HCT116 (cell line): ENCODE results near the gene TGFBR3L. TPM values are rescaled to one million over a fixed set of nuclear protein-coding genes. Genes with fewer than 3 reads are reported as not detected.

Experiments used
- ATAC-seq: fragments of 200-7000 bp; cut with Tn5 transposase; 2 replicates; pipeline ENCODE4 v1.9.1; 2020; ENCODE audit warnings: mild to moderate bottlenecking, moderate library complexity
- BruUV-seq: library from RNA; stranded (reverse); fragments of 400-500 nt; replicated peaks from 2 replicates; lab custom pipeline; 2021; lab: Mats Ljungman, UMichigan
- CTCF ChIA-PET: fragments of 300-600 bp; sonication (Branson Sonifier 250); formaldehyde crosslinking; loops from one replicate; lab custom pipeline; 2021; ENCODE audit warnings: antibody characterized with exemption; lab: Charles Lee
- POLR2A ChIA-PET: fragments of 300-600, 350-600 bp; sonication (Branson Sonifier 250); formaldehyde crosslinking; loops from one replicate; lab custom pipeline; 2021; ENCODE audit warnings: antibody characterized with exemption; lab: Charles Lee
- RAD21 ChIA-PET, 2 experiments: fragments of 300-600 bp; sonication (Branson Sonifier 250); formaldehyde crosslinking; loops; one replicate each; lab custom pipeline; 2023; ENCODE audit warnings: low total read pairs in 2 of 2; ENCODE audit not compliant: uncharacterized antibody in 2 of 2, unreplicated experiment in 2 of 2, low non-redundant PET in 1 of 2; lab: Charles Lee
- DNase-seq: peaks from one replicate; pipeline ENCODE4 v3.0.0-alpha.2; 2010; ENCODE audit warnings: low read depth, low spot score
- H2AFZ ChIP-seq: fragments of 200-600 bp; shearing (Covaris generic), sonication (generic); 2 replicates; pipeline ENCODE4 v1.6.1; 2017; ENCODE audit warnings: low read depth, mixed run types, mixed read lengths, antibody characterized with exemption, low read length; ENCODE audit not compliant: poor library complexity, severe bottlenecking
- H3K27ac ChIP-seq: 2 replicates; pipeline ENCODE4 v1.5.1; 2012; ENCODE audit warnings: low read depth, low read length
- H3K27me3 ChIP-seq: fragments of 200-600 bp; sonication (generic); 2 replicates; pipeline ENCODE4 v1.6.1; 2016; ENCODE audit warnings: mixed run types, low read length, mixed read lengths; ENCODE audit not compliant: insufficient read depth
- H3K36me3 ChIP-seq, 2 experiments: fragments of 200-500 bp in 1 of 2; fragments of 200-600 bp in 1 of 2; sonication (Bioruptor generic) in 1 of 2; sonication (generic) in 1 of 2; 2 replicates each; pipeline versions ENCODE4 v1.5.1 to v1.6.1; 2014 to 2016; ENCODE audit warnings: low read length in 2 of 2, inconsistent platforms in 1 of 2, mixed read lengths in 1 of 2, mixed run types in 1 of 2; ENCODE audit not compliant: insufficient read depth in 2 of 2, control insufficient read depth in 1 of 2
- H3K4me1 ChIP-seq, 2 experiments: fragments of 200-600 bp in 1 of 2; sonication (generic) in 1 of 2; 2 replicates each; pipeline versions ENCODE4 v1.5.1 to v1.6.1; 2012 to 2017; ENCODE audit warnings: low read length in 2 of 2, inconsistent platforms in 1 of 2, mild to moderate bottlenecking in 1 of 2, mixed read lengths in 1 of 2, mixed run types in 1 of 2, moderate library complexity in 1 of 2; ENCODE audit not compliant: insufficient read depth in 2 of 2, control insufficient read depth in 1 of 2
- H3K4me2 ChIP-seq: fragments of 200-600 bp; sonication (generic); 2 replicates; pipeline ENCODE4 v1.6.1; 2017; ENCODE audit warnings: mixed run types, low read length, mixed read lengths
- H3K4me3 ChIP-seq, 2 experiments: fragments of 200-600 bp in 1 of 2; sonication (generic) in 1 of 2; replicated peaks in 1 of 2; 2 replicates each; pipeline ENCODE4 v1.5.1; 2011 to 2016; ENCODE audit warnings: low read length in 2 of 2, control low read depth in 1 of 2, low read depth in 1 of 2, mild to moderate bottlenecking in 1 of 2, mixed read lengths in 1 of 2, mixed run types in 1 of 2
- H3K79me2 ChIP-seq: fragments of 200-600 bp; sonication (generic); 2 replicates; pipeline ENCODE4 v1.6.1; 2017; ENCODE audit warnings: mild to moderate bottlenecking, mixed run types, low read length, moderate library complexity, mixed read lengths; ENCODE audit not compliant: insufficient read depth
- H3K9ac ChIP-seq: fragments of 200-600 bp; sonication (generic); 2 replicates; pipeline ENCODE4 v1.6.1; 2016; ENCODE audit warnings: low read length, mixed read lengths
- H3K9me2 ChIP-seq: fragments of 200-600 bp; sonication (generic), shearing (Covaris generic); 2 replicates; pipeline ENCODE4 v1.6.1; 2017; ENCODE audit warnings: mixed run types, mild to moderate bottlenecking, moderate library complexity; ENCODE audit not compliant: insufficient read depth
- H3K9me3 ChIP-seq, 2 experiments: fragments of 200-500 bp in 1 of 2; fragments of 200-600 bp in 1 of 2; sonication (Bioruptor generic) in 1 of 2; sonication (generic) in 1 of 2; 2 replicates each; pipeline ENCODE4 v1.6.1; 2014 to 2017; ENCODE audit warnings: low read length in 2 of 2, mixed read lengths in 2 of 2, inconsistent platforms in 1 of 2, low read depth in 1 of 2, mild to moderate bottlenecking in 1 of 2, mixed run types in 1 of 2, moderate library complexity in 1 of 2; ENCODE audit not compliant: control insufficient read depth in 1 of 2, insufficient read depth in 1 of 2
- H4K20me1 ChIP-seq: fragments of 200-600 bp; sonication (generic), shearing (Covaris generic); 2 replicates; pipeline ENCODE4 v1.6.1; 2017; ENCODE audit warnings: mixed run types, mild to moderate bottlenecking, moderate library complexity; ENCODE audit not compliant: insufficient read depth
- CEBPB ChIP-seq: IDR thresholded peaks from 2 replicates; pipeline ENCODE4 v1.6.1; 2012; ENCODE audit warnings: low read depth
- EGR1 ChIP-seq: IDR thresholded peaks from 2 replicates; pipeline ENCODE4 v1.6.1; 2012; ENCODE audit warnings: low read depth
- EZH2phosphoT487 ChIP-seq: fragments of 200-600 bp; IDR thresholded peaks from 2 replicates; pipeline ENCODE4 v1.6.1; 2018; ENCODE audit warnings: antibody characterized with exemption, borderline replicate concordance
- FOSL1 ChIP-seq: IDR thresholded peaks from 2 replicates; pipeline ENCODE4 v1.6.1; 2012; ENCODE audit warnings: low read depth
- POLR2A ChIP-seq: IDR thresholded peaks from 2 replicates; pipeline ENCODE4 v1.7.0; 2011; ENCODE audit warnings: borderline replicate concordance; ENCODE audit not compliant: insufficient read depth, insufficient read length; ENCODE audit errors: extremely low read depth
- POLR2AphosphoS5 ChIP-seq: IDR thresholded peaks from 2 replicates; pipeline ENCODE4 v1.6.1; 2011; ENCODE audit warnings: mild to moderate bottlenecking, low read depth, low read length, moderate library complexity
- RAD21 ChIP-seq: IDR thresholded peaks from 2 replicates; pipeline ENCODE4 v1.6.1; 2012; ENCODE audit warnings: low read depth, mild to moderate bottlenecking
- REST ChIP-seq: IDR thresholded peaks from 2 replicates; pipeline ENCODE4 v1.6.1; 2012; ENCODE audit warnings: low read depth
- SP1 ChIP-seq: IDR thresholded peaks from 2 replicates; pipeline ENCODE4 v1.6.1; 2012; ENCODE audit warnings: low read depth
- SRF ChIP-seq: IDR thresholded peaks from 2 replicates; pipeline ENCODE4 v1.6.1; 2012; ENCODE audit warnings: low read depth
- YY1 ChIP-seq: IDR thresholded peaks from 2 replicates; pipeline ENCODE4 v1.6.1; 2011; ENCODE audit warnings: low read length, low read depth, moderate library complexity, mild to moderate bottlenecking; ENCODE audit not compliant: insufficient replicate concordance; ENCODE audit errors: extremely low read depth
- ZBTB33 ChIP-seq: IDR thresholded peaks from 2 replicates; pipeline ENCODE4 v1.6.1; 2011; ENCODE audit warnings: mild to moderate bottlenecking, low read length, moderate library complexity; ENCODE audit not compliant: insufficient replicate concordance; ENCODE audit errors: extremely low read depth
- ZFX ChIP-seq: fragments of 450-650 bp; IDR thresholded peaks from 2 replicates; pipeline ENCODE4 v1.6.1; 2017
- intact Hi-C: fragments of 100-400 bp; cut with micrococcal nuclease; formaldehyde crosslinking; loops from 2 replicates; pipeline ENCODE4 v1.10.0; 2022
- total RNA-seq: library from RNA; stranded (reverse); gene quantifications from one replicate; pipeline ENCODE4 v1.2.1, GENCODE V29; 2021; ENCODE audit not compliant: unreplicated experiment
- TF ChIP-seq, protein P1 (sequence below): IDR thresholded peaks from 2 replicates; pipeline ENCODE4 v1.6.1; 2012

The TGFBR3L gene
- total RNA-seq, 1 experiment from 2014 or later = 30.9 TPM

GRCh38 chr19:7911508-7912143, 3.0 kb upstream of the TGFBR3L start:
- ATAC-seq = no peak
- BruUV-seq = no TSS peak
- Histone ChIP-seq H3K4me3 (no peak overlapping the region), H3K9me2 (no peaks in the 10 kb centered on the region), H3K9ac (no peak overlapping the region), H3K27ac (no peak overlapping the region), H3K36me3 (peaks cover 5 to 6% of the 10 kb centered on the region in 2 experiments; a peak in 3 of 4 replicates), H2AFZ (no peak overlapping the region), H3K79me2 (peaks cover 27% of the 10 kb centered on the region), H3K4me2 (no peak overlapping the region), H3K4me1 (peaks cover 5 to 18% of the 10 kb centered on the region in 2 experiments; a peak in 3 of 4 replicates), H3K27me3 (no peaks in the 10 kb centered on the region)
- ChIA-PET POLR2A (no interaction called here), RAD21 (no interaction called here), CTCF (interaction anchor here (1.3 kb wide), 1 partner anchor 9 kb away, joined by 5 read pairs; the partner anchor contains the start of gene SNAPC2)
- intact Hi-C loops = no loop called here
- no peak for DNase-seq
- no peak for TF ChIP-seq ZFX
- TF ChIP-seq SP1 = no peak
- TF ChIP-seq EGR1 = no peak
- TF ChIP-seq ZBTB33 = no peak
- no peak for TF ChIP-seq RAD21
- TF ChIP-seq, all 23 proteins: peak for 0
- Histone ChIP-seq H3K9me3 (no peaks in the 10 kb centered on the region), H4K20me1 (no peaks in the 10 kb centered on the region)

- Histone ChIP-seq H3K9ac (no peak overlapping the region), H2AFZ (no peak overlapping the region), H3K9me3 (no peaks in the 10 kb centered on the region), H3K4me2 (no peak overlapping the region), H3K36me3 (peaks cover 5 to 6% of the 10 kb centered on the region in 2 experiments; a peak in 3 of 4 replicates), H4K20me1 (no peaks in the 10 kb centered on the region), H3K4me3 (no peak overlapping the region), H3K9me2 (no peaks in the 10 kb centered on the region), H3K4me1 (peaks cover 5 to 23% of the 10 kb centered on the region in 2 experiments; a peak in 3 of 4 replicates), H3K27ac (no peak overlapping the region), H3K27me3 (no peaks in the 10 kb centered on the region), H3K79me2 (peaks cover 22% of the 10 kb centered on the region)
- ATAC-seq (no peak), DNase-seq (no peak)
- ChIA-PET CTCF (interaction anchor here (1.3 kb wide), 1 partner anchor 8 kb away, joined by 5 read pairs; the partner anchor contains the start of gene SNAPC2), RAD21 (no interaction called here), POLR2A (no interaction called here)
- intact Hi-C loops = no loop called here
- no TSS peak for BruUV-seq
- TF ChIP-seq POLR2AphosphoS5 (no peak), ZFX (no peak), REST (no peak), POLR2A (no peak), FOSL1 (no peak), RAD21 (no peak), EZH2phosphoT487 (no peak), YY1 (no peak), SRF (no peak), CEBPB (no peak), EGR1 (no peak)
- TF ChIP-seq, protein P1, sequence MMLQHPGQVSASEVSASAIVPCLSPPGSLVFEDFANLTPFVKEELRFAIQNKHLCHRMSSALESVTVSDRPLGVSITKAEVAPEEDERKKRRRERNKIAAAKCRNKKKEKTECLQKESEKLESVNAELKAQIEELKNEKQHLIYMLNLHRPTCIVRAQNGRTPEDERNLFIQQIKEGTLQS = no peak
These were observed 2.4 kb upstream of the TGFBR3L start for GRCh38 chr19:7912144-7912696.
